ENCODE data around the gene MTUS2. TPM values are rescaled to one million over a fixed set of nuclear protein-coding genes. Genes with fewer than 3 reads are reported as not detected.

MTUS2 gene
- total RNA-seq, 1 donor = 0.36 TPM

- Histone ChIP-seq H2AFZ (ENCODE audit: low read length) (no peak overlapping the region), H4K20me1 (ENCODE audit: insufficient read depth, low read length) (no peaks in the 10 kb centered on the region), H3K4me3 (ENCODE audit: insufficient read depth, low read length) (no peak overlapping the region), H3K4me1 (ENCODE audit: insufficient read depth, low read length) (no peaks in the 10 kb centered on the region), H3K4me2 (ENCODE audit: insufficient read depth, low read length) (no peak overlapping the region), H3K27me3 (ENCODE audit: insufficient read depth, low read length) (no peaks in the 10 kb centered on the region), H3K9me3 (ENCODE audit: low read depth, low read length) (no peaks in the 10 kb centered on the region), H3K27ac (ENCODE audit: low read depth, low read length) (no peak overlapping the region), H3K36me3 (ENCODE audit: insufficient read depth, low read length) (no peaks in the 10 kb centered on the region), H3K79me2 (ENCODE audit: insufficient read depth, low read length) (no peaks in the 10 kb centered on the region)
- DNase-seq (ENCODE audit: insufficient read length, low spot score, missing footprints) = no peak
- TF ChIP-seq CTCF (IDR thresholded peaks at IDR 0.05; ENCODE audit: extremely low read depth, low read depth, low read length) = no peak
Measured at GRCh38 chr13:29254626-29255370, 434.7 kb downstream of the MTUS2 start.

- no peaks in the 10 kb centered on the region for H3K9me3 ChIP-seq (ENCODE audit: low read depth, low read length)
- H3K4me1 ChIP-seq (ENCODE audit: insufficient read depth, low read length) = no peaks in the 10 kb centered on the region
- no peak overlapping the region for H3K27ac ChIP-seq (ENCODE audit: low read depth, low read length)
- DNase-seq (ENCODE audit: insufficient read length, low spot score, missing footprints) = no peak
- no peak for TF ChIP-seq CTCF (IDR thresholded peaks at IDR 0.05; ENCODE audit: extremely low read depth, low read depth, low read length)
- no peak overlapping the region for H3K4me3 ChIP-seq (ENCODE audit: insufficient read depth, low read length)
- no peaks in the 10 kb centered on the region for H4K20me1 ChIP-seq (ENCODE audit: insufficient read depth, low read length)
- H3K27me3 ChIP-seq (ENCODE audit: insufficient read depth, low read length) = no peaks in the 10 kb centered on the region
- H3K79me2 ChIP-seq (ENCODE audit: insufficient read depth, low read length) = no peaks in the 10 kb centered on the region
- no peaks in the 10 kb centered on the region for H3K36me3 ChIP-seq (ENCODE audit: insufficient read depth, low read length)
- H3K4me2 ChIP-seq (ENCODE audit: insufficient read depth, low read length) = no peak overlapping the region
- no peak overlapping the region for H2AFZ ChIP-seq (ENCODE audit: low read length)
Measured at GRCh38 chr13:29255567-29255966, 435.4 kb downstream of the MTUS2 start.

- no peak for DNase-seq (ENCODE audit: insufficient read length, low spot score, missing footprints)
- no peak overlapping the region for H2AFZ ChIP-seq (ENCODE audit: low read length)
- no peak overlapping the region for H3K4me2 ChIP-seq (ENCODE audit: insufficient read depth, low read length)
- H3K36me3 ChIP-seq (ENCODE audit: insufficient read depth, low read length) = no peaks in the 10 kb centered on the region
- no peaks in the 10 kb centered on the region for H3K27me3 ChIP-seq (ENCODE audit: insufficient read depth, low read length)
- no peaks in the 10 kb centered on the region for H3K9me3 ChIP-seq (ENCODE audit: low read depth, low read length)
- no peaks in the 10 kb centered on the region for H3K79me2 ChIP-seq (ENCODE audit: insufficient read depth, low read length)
- no peak overlapping the region for H3K27ac ChIP-seq (ENCODE audit: low read depth, low read length)
- H3K4me1 ChIP-seq (ENCODE audit: insufficient read depth, low read length) = no peaks in the 10 kb centered on the region
- H3K4me3 ChIP-seq (ENCODE audit: insufficient read depth, low read length) = no peak overlapping the region
- TF ChIP-seq CTCF (IDR thresholded peaks at IDR 0.05; ENCODE audit: extremely low read depth, low read depth, low read length) = no peak
- no peaks in the 10 kb centered on the region for H4K20me1 ChIP-seq (ENCODE audit: insufficient read depth, low read length)
Measured at GRCh38 chr13:29260684-29261083, 440.5 kb downstream of the MTUS2 start.

- Histone ChIP-seq H3K36me3 (ENCODE audit: insufficient read depth, low read length) (no peaks in the 10 kb centered on the region), H4K20me1 (ENCODE audit: insufficient read depth, low read length) (no peaks in the 10 kb centered on the region), H3K27me3 (ENCODE audit: insufficient read depth, low read length) (no peaks in the 10 kb centered on the region), H3K9me3 (ENCODE audit: low read depth, low read length) (no peaks in the 10 kb centered on the region), H3K4me1 (ENCODE audit: insufficient read depth, low read length) (no peaks in the 10 kb centered on the region), H3K79me2 (ENCODE audit: insufficient read depth, low read length) (no peaks in the 10 kb centered on the region), H3K27ac (ENCODE audit: low read depth, low read length) (no peak overlapping the region), H3K4me2 (ENCODE audit: insufficient read depth, low read length) (no peak overlapping the region), H3K4me3 (ENCODE audit: insufficient read depth, low read length) (no peak overlapping the region), H2AFZ (ENCODE audit: low read length) (no peak overlapping the region)
- no peak for TF ChIP-seq CTCF (IDR thresholded peaks at IDR 0.05; ENCODE audit: extremely low read depth, low read depth, low read length)
- DNase-seq (ENCODE audit: insufficient read length, low spot score, missing footprints) = no peak
Measured at GRCh38 chr13:29266261-29266660, 446.1 kb downstream of the MTUS2 start.

Measured in osteoblast (primary cell).